Measurements from ENCODE around the gene PODN.

DNA sequence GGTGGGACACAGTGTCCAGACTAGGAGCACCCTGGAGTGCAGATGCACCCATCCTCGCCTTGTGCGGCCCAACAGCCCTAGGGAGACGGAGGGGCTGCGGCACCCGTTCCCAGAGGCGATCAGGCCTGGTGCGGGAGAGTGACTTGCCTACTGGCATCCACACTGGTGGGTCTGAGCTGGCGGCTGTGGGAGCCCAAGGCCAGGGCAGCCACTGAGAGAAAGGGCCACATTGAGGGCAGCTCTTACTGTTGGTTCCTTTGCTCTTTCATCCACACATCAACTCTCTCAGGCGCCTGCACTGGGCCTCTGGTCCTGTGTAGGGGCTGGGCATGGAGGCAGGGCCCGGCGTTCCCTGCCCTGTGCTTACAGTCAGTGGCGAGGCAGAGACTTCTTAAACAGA is 8.6 kb downstream of the PODN start:
- TF ChIP-seq POLR2A (IDR thresholded peaks at IDR 0.05) (no peak), CTCF (IDR thresholded peaks at IDR 0.05) (no peak), EP300 (IDR thresholded peaks at IDR 0.05) (no peak)

Measured in ovary (tissue), 3 donors.